GM23338 (cell line): Measurements from ENCODE around the gene EML4. TPM values are rescaled to one million over a fixed set of nuclear protein-coding genes. Genes with fewer than 3 reads are reported as not detected.

Experiments
- ATAC-seq: fragments of 200-7000 bp; cut with Tn5 transposase; 3 replicates; pipeline ENCODE4 v1.9.1; 2020
- DNase-seq: peaks from one replicate; pipeline ENCODE4 v3.0.0-alpha.2; 2015; ENCODE audit warnings: low spot score
- H2AFZ ChIP-seq: fragments of 200-600 bp; sonication (generic); 2 replicates; pipeline ENCODE4 v1.8.0; 2016; ENCODE audit warnings: antibody characterized with exemption, mild to moderate bottlenecking, moderate library complexity
- H3F3A ChIP-seq: fragments of 200-600 bp; sonication (generic); replicated peaks from 2 replicates; pipeline ENCODE4 v1.8.0; 2017; ENCODE audit warnings: antibody characterized with exemption, mixed run types, low read depth
- H3K27ac ChIP-seq: fragments of 200-600 bp; sonication (generic); 2 replicates; pipeline ENCODE4 v1.6.1; 2016; ENCODE audit warnings: low read depth
- H3K27me3 ChIP-seq: fragments of 200-600 bp; sonication (generic); 2 replicates; pipeline ENCODE4 v1.8.0; 2016; ENCODE audit warnings: mild to moderate bottlenecking, mixed run types, moderate library complexity; ENCODE audit not compliant: insufficient read depth
- H3K36me3 ChIP-seq: fragments of 200-600 bp; sonication (generic); 2 replicates; pipeline ENCODE4 v1.8.0; 2016; ENCODE audit warnings: mild to moderate bottlenecking; ENCODE audit not compliant: insufficient read depth
- H3K4me1 ChIP-seq: fragments of 200-600 bp; sonication (generic); 2 replicates; pipeline ENCODE4 v1.8.0; 2016; ENCODE audit warnings: mild to moderate bottlenecking, moderate library complexity; ENCODE audit not compliant: insufficient read depth
- H3K4me2 ChIP-seq: fragments of 200-600 bp; sonication (generic); 2 replicates; pipeline ENCODE4 v1.7.1; 2017; ENCODE audit warnings: mixed run types
- H3K4me3 ChIP-seq: fragments of 200-600 bp; sonication (generic); 2 replicates; pipeline ENCODE4 v1.6.1; 2016; ENCODE audit warnings: mixed run types
- H3K79me2 ChIP-seq: fragments of 200-600 bp; sonication (generic); replicated peaks from 2 replicates; pipeline ENCODE4 v1.8.0; 2017; ENCODE audit warnings: mild to moderate bottlenecking; ENCODE audit not compliant: insufficient read depth
- H3K9me2 ChIP-seq: fragments of 200-600 bp; sonication (generic); 2 replicates; pipeline ENCODE4 v1.8.0; 2017; ENCODE audit not compliant: insufficient read depth
- H4K20me1 ChIP-seq: fragments of 200-600 bp; sonication (generic); replicated peaks from 2 replicates; pipeline ENCODE4 v1.8.0; 2017; ENCODE audit warnings: mild to moderate bottlenecking; ENCODE audit not compliant: insufficient read depth
- H3K27ac Mint-ChIP-seq: 2 replicates; pipeline ENCODE4 v1.8.0; 2020; ENCODE audit warnings: inconsistent platforms, mild to moderate bottlenecking, moderate library complexity, mixed read lengths
- H3K27me3 Mint-ChIP-seq: 3 replicates; pipeline ENCODE4 v1.8.0; 2022; ENCODE audit warnings: low read depth, mild to moderate bottlenecking, moderate library complexity, mixed read lengths, inconsistent platforms; ENCODE audit not compliant: insufficient read depth, poor library complexity
- H3K36me3 Mint-ChIP-seq: 3 replicates; pipeline ENCODE4 v1.8.0; 2021; ENCODE audit warnings: low read depth, mild to moderate bottlenecking, inconsistent platforms, moderate library complexity, mixed read lengths
- H3K4me1 Mint-ChIP-seq: 3 replicates; pipeline ENCODE4 v1.8.0; 2020; ENCODE audit warnings: mild to moderate bottlenecking, inconsistent platforms, mixed read lengths
- H3K4me3 Mint-ChIP-seq: 3 replicates; pipeline ENCODE4 v1.8.0; 2021; ENCODE audit warnings: moderate library complexity, mild to moderate bottlenecking, inconsistent platforms, mixed read lengths
- H3K9me3 Mint-ChIP-seq: 3 replicates; pipeline ENCODE4 v1.8.0; 2020; ENCODE audit warnings: moderate library complexity, mild to moderate bottlenecking, inconsistent platforms, mixed read lengths
- CREB1 ChIP-seq: fragments of 250-450 bp; sonication (Bioruptor Pico); IDR thresholded peaks from 2 replicates; pipeline ENCODE4 v1.5.0; 2020; ENCODE audit warnings: low read depth, mild to moderate bottlenecking, moderate library complexity
- JUNB ChIP-seq: IDR thresholded peaks from one replicate; pipeline ENCODE4 v1.6.1; 2016; ENCODE audit warnings: antibody characterized with exemption; ENCODE audit not compliant: unreplicated experiment
- NANOG ChIP-seq: IDR thresholded peaks from 2 replicates; pipeline ENCODE4 v1.6.1; 2016; ENCODE audit warnings: antibody characterized with exemption, borderline replicate concordance
- POLR2AphosphoS5 ChIP-seq: IDR thresholded peaks from 2 replicates; pipeline ENCODE4 v1.6.1; 2016; ENCODE audit warnings: antibody characterized with exemption, low read depth
- STAT1 ChIP-seq: IDR thresholded peaks from one replicate; pipeline ENCODE4 v1.6.1; 2016; ENCODE audit warnings: antibody characterized with exemption; ENCODE audit not compliant: unreplicated experiment
- ZNF114 ChIP-seq: fragments of 250-450 bp; sonication (Bioruptor Pico); IDR thresholded peaks from 2 replicates; pipeline ENCODE4 v1.5.0; 2020; ENCODE audit warnings: mild to moderate bottlenecking, moderate library complexity
- ZNF331 ChIP-seq: fragments of 250-450 bp; sonication (Bioruptor Pico); IDR thresholded peaks from 2 replicates; pipeline ENCODE4 v1.5.0; 2020; ENCODE audit warnings: low read depth, mild to moderate bottlenecking, moderate library complexity
- polyA plus RNA-seq: library from polyadenylated mRNA; unstranded; fragments of >200 nt; fragmentation: Nextera tagmentation; extraction: Ambion mirVana; gene quantifications from 2 replicates; pipeline ENCODE4 v1.2.1, GENCODE V29; 2016
- total RNA-seq: library from RNA; depleted of rRNA; stranded (reverse); fragments of >200 nt; shearing (Covaris generic); gene quantifications from 2 replicates; pipeline ENCODE4 v1.2.3, GENCODE V29; 2014
- TF ChIP-seq, protein P1 (sequence below): IDR thresholded peaks from 2 replicates; pipeline ENCODE4 v1.6.1; 2016; ENCODE audit warnings: antibody characterized with exemption
- TF ChIP-seq, protein P2 (sequence below): fragments of 250-450 bp; sonication (Bioruptor Pico); IDR thresholded peaks from 2 replicates; pipeline ENCODE4 v1.5.0; 2020; ENCODE audit warnings: mild to moderate bottlenecking, moderate library complexity
- TF ChIP-seq, protein P3 (sequence below): IDR thresholded peaks from one replicate; pipeline ENCODE4 v1.6.1; 2018; ENCODE audit warnings: antibody characterized with exemption; ENCODE audit not compliant: unreplicated experiment

Gene EML4
- total and polyA plus RNA-seq, 2 experiments from 2014 or later, result 65.3 to 115 TPM

DNA sequence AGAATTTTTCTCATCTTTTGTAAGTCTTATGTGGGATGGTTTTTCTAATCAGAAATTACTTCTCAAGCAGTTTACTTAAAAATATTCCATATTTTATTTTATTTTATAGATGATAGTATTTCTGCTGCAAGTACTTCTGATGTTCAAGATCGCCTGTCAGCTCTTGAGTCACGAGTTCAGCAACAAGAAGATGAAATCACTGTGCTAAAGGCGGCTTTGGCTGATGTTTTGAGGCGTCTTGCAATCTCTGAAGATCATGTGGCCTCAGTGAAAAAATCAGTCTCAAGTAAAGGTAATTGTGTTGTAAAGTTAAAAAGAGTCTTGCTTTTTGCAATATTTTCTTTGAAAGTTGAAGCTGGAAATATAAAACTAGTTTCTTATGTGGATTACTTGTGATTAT, 76.2 kb downstream of the EML4 start:
- H3K9me2 ChIP-seq, result no peaks in the 10 kb centered on the region
- H3K9me3 Mint-ChIP-seq, result no peaks in the 10 kb centered on the region
- no peaks in the 10 kb centered on the region for H3K36me3 ChIP-seq
- no peak overlapping the region for H2AFZ ChIP-seq
- DNase-seq (no peak), ATAC-seq (no peak)
- peaks cover 4% of the 10 kb centered on the region; the same call in 2 of the 3 replicates for H3K4me1 Mint-ChIP-seq
- TF ChIP-seq CREB1 (CRISPR knock-in tag) (no peak), ZNF114 (CRISPR knock-in tag) (no peak), ZNF331 (CRISPR knock-in tag) (no peak), JUNB (no peak), NANOG (no peak), STAT1 (no peak), POLR2AphosphoS5 (no peak)
- TF ChIP-seq, protein P1, sequence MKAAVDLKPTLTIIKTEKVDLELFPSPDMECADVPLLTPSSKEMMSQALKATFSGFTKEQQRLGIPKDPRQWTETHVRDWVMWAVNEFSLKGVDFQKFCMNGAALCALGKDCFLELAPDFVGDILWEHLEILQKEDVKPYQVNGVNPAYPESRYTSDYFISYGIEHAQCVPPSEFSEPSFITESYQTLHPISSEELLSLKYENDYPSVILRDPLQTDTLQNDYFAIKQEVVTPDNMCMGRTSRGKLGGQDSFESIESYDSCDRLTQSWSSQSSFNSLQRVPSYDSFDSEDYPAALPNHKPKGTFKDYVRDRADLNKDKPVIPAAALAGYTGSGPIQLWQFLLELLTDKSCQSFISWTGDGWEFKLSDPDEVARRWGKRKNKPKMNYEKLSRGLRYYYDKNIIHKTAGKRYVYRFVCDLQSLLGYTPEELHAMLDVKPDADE, result no peak
- TF ChIP-seq, protein P2, sequence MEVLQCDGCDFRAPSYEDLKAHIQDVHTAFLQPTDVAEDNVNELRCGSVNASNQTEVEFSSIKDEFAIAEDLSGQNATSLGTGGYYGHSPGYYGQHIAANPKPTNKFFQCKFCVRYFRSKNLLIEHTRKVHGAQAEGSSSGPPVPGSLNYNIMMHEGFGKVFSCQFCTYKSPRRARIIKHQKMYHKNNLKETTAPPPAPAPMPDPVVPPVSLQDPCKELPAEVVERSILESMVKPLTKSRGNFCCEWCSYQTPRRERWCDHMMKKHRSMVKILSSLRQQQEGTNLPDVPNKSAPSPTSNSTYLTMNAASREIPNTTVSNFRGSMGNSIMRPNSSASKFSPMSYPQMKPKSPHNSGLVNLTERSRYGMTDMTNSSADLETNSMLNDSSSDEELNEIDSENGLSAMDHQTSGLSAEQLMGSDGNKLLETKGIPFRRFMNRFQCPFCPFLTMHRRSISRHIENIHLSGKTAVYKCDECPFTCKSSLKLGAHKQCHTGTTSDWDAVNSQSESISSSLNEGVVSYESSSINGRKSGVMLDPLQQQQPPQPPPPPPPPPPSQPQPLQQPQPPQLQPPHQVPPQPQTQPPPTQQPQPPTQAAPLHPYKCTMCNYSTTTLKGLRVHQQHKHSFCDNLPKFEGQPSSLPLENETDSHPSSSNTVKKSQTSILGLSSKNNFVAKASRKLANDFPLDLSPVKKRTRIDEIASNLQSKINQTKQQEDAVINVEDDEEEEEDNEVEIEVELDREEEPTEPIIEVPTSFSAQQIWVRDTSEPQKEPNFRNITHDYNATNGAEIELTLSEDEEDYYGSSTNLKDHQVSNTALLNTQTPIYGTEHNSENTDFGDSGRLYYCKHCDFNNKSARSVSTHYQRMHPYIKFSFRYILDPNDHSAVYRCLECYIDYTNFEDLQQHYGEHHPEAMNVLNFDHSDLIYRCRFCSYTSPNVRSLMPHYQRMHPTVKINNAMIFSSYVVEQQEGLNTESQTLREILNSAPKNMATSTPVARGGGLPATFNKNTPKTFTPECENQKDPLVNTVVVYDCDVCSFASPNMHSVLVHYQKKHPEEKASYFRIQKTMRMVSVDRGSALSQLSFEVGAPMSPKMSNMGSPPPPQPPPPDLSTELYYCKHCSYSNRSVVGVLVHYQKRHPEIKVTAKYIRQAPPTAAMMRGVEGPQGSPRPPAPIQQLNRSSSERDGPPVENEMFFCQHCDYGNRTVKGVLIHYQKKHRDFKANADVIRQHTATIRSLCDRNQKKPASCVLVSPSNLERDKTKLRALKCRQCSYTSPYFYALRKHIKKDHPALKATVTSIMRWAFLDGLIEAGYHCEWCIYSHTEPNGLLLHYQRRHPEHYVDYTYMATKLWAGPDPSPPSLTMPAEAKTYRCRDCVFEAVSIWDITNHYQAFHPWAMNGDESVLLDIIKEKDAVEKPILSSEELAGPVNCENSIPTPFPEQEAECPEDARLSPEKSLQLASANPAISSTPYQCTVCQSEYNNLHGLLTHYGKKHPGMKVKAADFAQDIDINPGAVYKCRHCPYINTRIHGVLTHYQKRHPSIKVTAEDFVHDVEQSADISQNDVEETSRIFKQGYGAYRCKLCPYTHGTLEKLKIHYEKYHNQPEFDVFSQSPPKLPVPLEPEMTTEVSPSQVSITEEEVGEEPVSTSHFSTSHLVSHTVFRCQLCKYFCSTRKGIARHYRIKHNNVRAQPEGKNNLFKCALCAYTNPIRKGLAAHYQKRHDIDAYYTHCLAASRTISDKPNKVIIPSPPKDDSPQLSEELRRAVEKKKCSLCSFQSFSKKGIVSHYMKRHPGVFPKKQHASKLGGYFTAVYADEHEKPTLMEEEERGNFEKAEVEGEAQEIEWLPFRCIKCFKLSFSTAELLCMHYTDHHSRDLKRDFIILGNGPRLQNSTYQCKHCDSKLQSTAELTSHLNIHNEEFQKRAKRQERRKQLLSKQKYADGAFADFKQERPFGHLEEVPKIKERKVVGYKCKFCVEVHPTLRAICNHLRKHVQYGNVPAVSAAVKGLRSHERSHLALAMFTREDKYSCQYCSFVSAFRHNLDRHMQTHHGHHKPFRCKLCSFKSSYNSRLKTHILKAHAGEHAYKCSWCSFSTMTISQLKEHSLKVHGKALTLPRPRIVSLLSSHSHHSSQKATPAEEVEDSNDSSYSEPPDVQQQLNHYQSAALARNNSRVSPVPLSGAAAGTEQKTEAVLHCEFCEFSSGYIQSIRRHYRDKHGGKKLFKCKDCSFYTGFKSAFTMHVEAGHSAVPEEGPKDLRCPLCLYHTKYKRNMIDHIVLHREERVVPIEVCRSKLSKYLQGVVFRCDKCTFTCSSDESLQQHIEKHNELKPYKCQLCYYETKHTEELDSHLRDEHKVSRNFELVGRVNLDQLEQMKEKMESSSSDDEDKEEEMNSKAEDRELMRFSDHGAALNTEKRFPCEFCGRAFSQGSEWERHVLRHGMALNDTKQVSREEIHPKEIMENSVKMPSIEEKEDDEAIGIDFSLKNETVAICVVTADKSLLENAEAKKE (CRISPR knock-in tag), result no peak
- TF ChIP-seq, protein P3, sequence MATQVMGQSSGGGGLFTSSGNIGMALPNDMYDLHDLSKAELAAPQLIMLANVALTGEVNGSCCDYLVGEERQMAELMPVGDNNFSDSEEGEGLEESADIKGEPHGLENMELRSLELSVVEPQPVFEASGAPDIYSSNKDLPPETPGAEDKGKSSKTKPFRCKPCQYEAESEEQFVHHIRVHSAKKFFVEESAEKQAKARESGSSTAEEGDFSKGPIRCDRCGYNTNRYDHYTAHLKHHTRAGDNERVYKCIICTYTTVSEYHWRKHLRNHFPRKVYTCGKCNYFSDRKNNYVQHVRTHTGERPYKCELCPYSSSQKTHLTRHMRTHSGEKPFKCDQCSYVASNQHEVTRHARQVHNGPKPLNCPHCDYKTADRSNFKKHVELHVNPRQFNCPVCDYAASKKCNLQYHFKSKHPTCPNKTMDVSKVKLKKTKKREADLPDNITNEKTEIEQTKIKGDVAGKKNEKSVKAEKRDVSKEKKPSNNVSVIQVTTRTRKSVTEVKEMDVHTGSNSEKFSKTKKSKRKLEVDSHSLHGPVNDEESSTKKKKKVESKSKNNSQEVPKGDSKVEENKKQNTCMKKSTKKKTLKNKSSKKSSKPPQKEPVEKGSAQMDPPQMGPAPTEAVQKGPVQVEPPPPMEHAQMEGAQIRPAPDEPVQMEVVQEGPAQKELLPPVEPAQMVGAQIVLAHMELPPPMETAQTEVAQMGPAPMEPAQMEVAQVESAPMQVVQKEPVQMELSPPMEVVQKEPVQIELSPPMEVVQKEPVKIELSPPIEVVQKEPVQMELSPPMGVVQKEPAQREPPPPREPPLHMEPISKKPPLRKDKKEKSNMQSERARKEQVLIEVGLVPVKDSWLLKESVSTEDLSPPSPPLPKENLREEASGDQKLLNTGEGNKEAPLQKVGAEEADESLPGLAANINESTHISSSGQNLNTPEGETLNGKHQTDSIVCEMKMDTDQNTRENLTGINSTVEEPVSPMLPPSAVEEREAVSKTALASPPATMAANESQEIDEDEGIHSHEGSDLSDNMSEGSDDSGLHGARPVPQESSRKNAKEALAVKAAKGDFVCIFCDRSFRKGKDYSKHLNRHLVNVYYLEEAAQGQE, result no peak
- no peak overlapping the region for H3K4me3 ChIP-seq
- H3K4me2 ChIP-seq, result no peak overlapping the region
- H3K27ac ChIP-seq, result no peak overlapping the region
- H3K79me2 ChIP-seq, result peaks cover 40% of the 10 kb centered on the region
- peaks cover 39% of the 10 kb centered on the region for H4K20me1 ChIP-seq
- no peak overlapping the region for H3K27ac Mint-ChIP-seq
- no peaks in the 10 kb centered on the region for H3K27me3 ChIP-seq
- no peak overlapping the region for H3K4me3 Mint-ChIP-seq
- peaks cover 14% of the 10 kb centered on the region for H3K36me3 Mint-ChIP-seq
- H3F3A ChIP-seq, result no peaks in the 10 kb centered on the region
- H3K27me3 Mint-ChIP-seq, result no peaks in the 10 kb centered on the region
- H3K4me1 ChIP-seq, result no peaks in the 10 kb centered on the region
